Mesenchymal stem cell (in vitro differentiated cells and primary cell): ENCODE data around the gene GJE1.
"Not testable (repeated sequence)": the region's sequence is repeated elsewhere in the genome, so short reads cannot be mapped to it uniquely, and the experiment has no call there.

Source experiments
- DNase-seq: peaks from one replicate; pipeline ENCODE4 v3.0.0-alpha.2; 2013
- H2AFZ ChIP-seq: one replicate; pipeline ENCODE4 v1.6.1; 2013; ENCODE audit warnings: low read depth, mild to moderate bottlenecking, control low read depth, inconsistent platforms, low read length, moderate library complexity
- H2AK5ac ChIP-seq: 2 replicates; pipeline ENCODE4 v1.6.1; 2013; ENCODE audit warnings: low read length, moderate library complexity, mild to moderate bottlenecking, inconsistent platforms; ENCODE audit not compliant: severe bottlenecking
- H2BK120ac ChIP-seq: one replicate; pipeline ENCODE4 v1.6.1; 2013; ENCODE audit warnings: low read depth, mild to moderate bottlenecking, inconsistent platforms, low read length, moderate library complexity
- H2BK12ac ChIP-seq, 2 experiments: one replicate each; pipeline ENCODE4 v1.6.1; 2013; ENCODE audit warnings: inconsistent platforms in 2 of 2, low read length in 2 of 2, mild to moderate bottlenecking in 2 of 2, moderate library complexity in 2 of 2, control low read depth in 1 of 2
- H2BK15ac ChIP-seq: one replicate; pipeline ENCODE4 v1.6.1; 2013; ENCODE audit warnings: mild to moderate bottlenecking, low read depth, inconsistent platforms; ENCODE audit not compliant: poor library complexity, severe bottlenecking
- H2BK5ac ChIP-seq: 2 replicates; pipeline ENCODE4 v1.6.1; 2013; ENCODE audit warnings: low read depth, mild to moderate bottlenecking, low read length, control low read depth, inconsistent platforms; ENCODE audit not compliant: poor library complexity, severe bottlenecking
- H3K14ac ChIP-seq, 2 experiments: one replicate each; pipeline ENCODE4 v1.6.1; 2013; ENCODE audit warnings: inconsistent platforms in 2 of 2, low read length in 2 of 2, control low read depth in 1 of 2, mild to moderate bottlenecking in 1 of 2, moderate library complexity in 1 of 2
- H3K18ac ChIP-seq, 2 experiments: one replicate each; pipeline ENCODE4 v1.6.1; 2013; ENCODE audit warnings: inconsistent platforms in 2 of 2, low read length in 2 of 2, control low read depth in 1 of 2, low read depth in 1 of 2, mild to moderate bottlenecking in 1 of 2
- H3K23ac ChIP-seq, 2 experiments: one replicate each; pipeline ENCODE4 v1.6.1; 2013; ENCODE audit warnings: inconsistent platforms in 2 of 2, low read length in 2 of 2, mild to moderate bottlenecking in 2 of 2, moderate library complexity in 2 of 2, control low read depth in 1 of 2
- H3K27ac ChIP-seq: 2 replicates; pipeline ENCODE4 v1.5.1; 2013; ENCODE audit warnings: mild to moderate bottlenecking, moderate library complexity, low read length, control low read depth, inconsistent platforms; ENCODE audit not compliant: poor library complexity, severe bottlenecking
- H3K27me3 ChIP-seq, 2 experiments: 2 replicates each; pipeline versions ENCODE4 v1.6.1 to v1.7.0; 2013; ENCODE audit warnings: low read length in 2 of 2, mild to moderate bottlenecking in 2 of 2, moderate library complexity in 2 of 2, control low read depth in 1 of 2, inconsistent platforms in 1 of 2; ENCODE audit not compliant: control insufficient read depth in 1 of 2, insufficient read depth in 1 of 2
- H3K36me3 ChIP-seq, 2 experiments: 2 replicates each; pipeline versions ENCODE4 v1.6.1 to v1.7.0; 2013; ENCODE audit warnings: low read length in 2 of 2, control low read depth in 1 of 2, inconsistent platforms in 1 of 2, low read depth in 1 of 2, mild to moderate bottlenecking in 1 of 2; ENCODE audit not compliant: insufficient read depth in 2 of 2, control insufficient read depth in 1 of 2
- H3K4ac ChIP-seq, 2 experiments: one replicate each; pipeline ENCODE4 v1.6.1; 2013; ENCODE audit warnings: inconsistent platforms in 2 of 2, low read length in 2 of 2, mild to moderate bottlenecking in 2 of 2, moderate library complexity in 2 of 2, control low read depth in 1 of 2, low read depth in 1 of 2
- H3K4me1 ChIP-seq: 2 replicates; pipeline ENCODE4 v1.6.1; 2013; ENCODE audit warnings: low read depth, low read length, control low read depth; ENCODE audit not compliant: control insufficient read depth, insufficient read depth
- H3K4me2 ChIP-seq: 2 replicates; pipeline ENCODE4 v1.6.1; 2013; ENCODE audit warnings: low read length, mild to moderate bottlenecking, inconsistent platforms; ENCODE audit not compliant: poor library complexity, severe bottlenecking
- H3K4me3 ChIP-seq, 2 experiments: 2 replicates each; pipeline versions ENCODE4 v1.5.1 to v1.7.0; 2013; ENCODE audit warnings: low read length in 2 of 2, mild to moderate bottlenecking in 2 of 2, control low read depth in 1 of 2, low read depth in 1 of 2; ENCODE audit not compliant: insufficient read depth in 1 of 2
- H3K79me1 ChIP-seq: replicated peaks from 2 replicates; pipeline ENCODE4 v1.6.1; 2013; ENCODE audit warnings: mild to moderate bottlenecking, control low read depth, low read length, inconsistent platforms; ENCODE audit not compliant: poor library complexity, severe bottlenecking
- H3K9ac ChIP-seq: 2 replicates; pipeline ENCODE4 v1.7.0; 2013; ENCODE audit warnings: mild to moderate bottlenecking, low read length, moderate library complexity
- H3K9me3 ChIP-seq: 2 replicates; pipeline ENCODE4 v1.7.0; 2013; ENCODE audit warnings: mild to moderate bottlenecking, low read length; ENCODE audit not compliant: control insufficient read depth
- H4K8ac ChIP-seq: one replicate; pipeline ENCODE4 v1.6.1; 2013; ENCODE audit warnings: inconsistent platforms, mild to moderate bottlenecking, low read length, moderate library complexity
- H4K91ac ChIP-seq: one replicate; pipeline ENCODE4 v1.6.1; 2013; ENCODE audit warnings: mild to moderate bottlenecking, low read length, inconsistent platforms
- WGBS: methylation state at CpG from one replicate; pipeline ENCODE4 v1.1.7; 2013; ENCODE audit warnings: mixed read lengths; 5-methylcytosine and 5-hydroxymethylcytosine counted together

The GJE1 gene

DNA sequence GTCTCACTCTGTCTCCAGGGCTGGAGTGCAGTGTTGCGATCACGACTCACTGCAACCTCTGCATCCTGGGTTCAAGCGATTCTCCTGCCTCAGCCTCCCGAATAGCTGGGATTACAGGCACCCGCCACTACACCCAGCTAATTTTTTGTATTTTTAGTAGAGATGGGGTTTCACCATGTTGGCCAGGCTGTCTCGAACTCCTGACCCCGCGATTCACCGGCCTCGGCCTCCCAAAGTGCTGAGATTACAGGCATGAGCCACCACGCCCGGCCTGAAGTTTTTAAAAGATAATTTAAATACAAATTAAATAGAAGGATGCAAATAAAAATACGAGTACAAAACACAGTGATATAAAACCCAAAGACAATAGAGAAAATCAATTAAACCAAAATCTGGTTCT is 8.8 kb downstream of the GJE1 start:
- H3K4me3 ChIP-seq, H3K27me3 ChIP-seq, H3K9ac ChIP-seq, H2BK12ac ChIP-seq, H3K14ac ChIP-seq, H3K18ac ChIP-seq, H3K4ac ChIP-seq, H3K27ac ChIP-seq, H3K9me3 ChIP-seq, H3K23ac ChIP-seq, H4K8ac ChIP-seq, H3K4me1 ChIP-seq, H3K79me1 ChIP-seq, H2BK5ac ChIP-seq, DNase-seq, H3K36me3 ChIP-seq, H2AK5ac ChIP-seq, H4K91ac ChIP-seq, H2AFZ ChIP-seq, H3K4me2 ChIP-seq, H2BK15ac ChIP-seq, H2BK120ac ChIP-seq: not testable (repeated sequence)
- WGBS, result 100% methylated on average over 3 of the region's 13 CpGs

DNA sequence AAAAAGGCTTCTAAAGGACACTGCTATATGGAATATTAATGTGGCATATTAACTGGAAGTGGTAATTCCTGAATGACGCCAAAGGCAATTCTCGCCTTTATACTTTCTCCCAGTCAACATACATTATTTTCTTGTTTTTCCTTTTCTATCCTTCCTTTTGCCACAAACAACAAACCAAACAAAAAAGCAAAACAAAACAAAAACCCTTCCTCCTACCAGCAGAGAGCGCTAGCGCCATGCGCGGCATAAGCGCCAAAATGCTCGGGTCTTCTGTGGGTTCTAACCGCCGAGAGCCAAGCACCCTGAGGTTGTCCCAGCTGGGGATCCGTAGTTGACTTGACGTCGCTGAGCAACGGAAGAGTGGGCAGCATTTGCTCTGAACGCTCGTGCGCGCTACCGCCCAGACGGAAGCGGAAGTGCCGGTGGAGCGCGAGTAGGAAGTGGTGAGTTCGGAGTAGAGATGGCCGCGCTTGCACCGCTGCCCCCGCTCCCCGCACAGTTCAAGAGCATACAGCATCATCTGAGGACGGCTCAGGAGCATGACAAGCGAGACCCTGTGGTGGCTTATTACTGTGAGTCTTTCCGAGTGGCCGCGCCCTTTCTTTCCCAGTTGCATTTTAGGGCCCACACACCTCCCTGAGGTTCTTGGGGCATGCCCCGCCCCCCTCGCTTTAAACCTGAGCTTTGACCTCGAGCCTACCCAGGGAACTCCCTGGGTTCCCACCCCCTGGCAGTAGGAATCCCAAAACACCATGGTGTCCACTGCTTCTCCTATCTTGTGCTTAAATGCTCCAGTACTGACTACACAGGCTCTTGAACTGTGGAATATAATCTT is 14.3 kb downstream of the GJE1 start, which contains the start of the genes NMBR and VTA1:
NMBR (minus strand) TSS at position 295 of the 835 bp plus-strand sequence. CDS start 58,464 bp downstream, outside the sequence.
VTA1 (plus strand) TSS at position 436 of the 835 bp plus-strand sequence; CDS start at position 461, 25 bp downstream.
- Histone ChIP-seq H3K27me3 (no peaks in the 10 kb centered on the region), H4K8ac (peak within 1 kb of the TSS; percentile 83), H3K4me1 (no peaks in the 10 kb centered on the region), H2BK120ac (no peak within 1 kb of the TSS), H3K79me1 (peaks cover 3% of the 10 kb centered on the region), H2BK12ac (no peak within 1 kb of the TSS), H3K4me3 (peak within 1 kb of the TSS; percentile 81 to 95), H2BK5ac (no peak within 1 kb of the TSS), H3K14ac (no peak within 1 kb of the TSS), H3K9ac (peak within 1 kb of the TSS; percentile 95), H3K36me3 (peaks cover 0 to 2% of the 10 kb centered on the region in 2 experiments), H2AK5ac (peak within 1 kb of the TSS; percentile 10), H2AFZ (peak within 1 kb of the TSS; percentile 55), H3K18ac (peak within 1 kb of the TSS; percentile 37 to 44), H2BK15ac (no peak within 1 kb of the TSS), H3K23ac (no peak within 1 kb of the TSS), H3K4ac (peak within 1 kb of the TSS; percentile 5 to 63), H3K27ac (peak within 1 kb of the TSS; percentile 26), H3K9me3 (no peaks in the 10 kb centered on the region), H4K91ac (no peak within 1 kb of the TSS), H3K4me2 (peak within 1 kb of the TSS; percentile 80)
- WGBS, result under 1% methylated on average over 38 of the region's 38 CpGs
- DNase-seq, result peak; percentile 99

DNA sequence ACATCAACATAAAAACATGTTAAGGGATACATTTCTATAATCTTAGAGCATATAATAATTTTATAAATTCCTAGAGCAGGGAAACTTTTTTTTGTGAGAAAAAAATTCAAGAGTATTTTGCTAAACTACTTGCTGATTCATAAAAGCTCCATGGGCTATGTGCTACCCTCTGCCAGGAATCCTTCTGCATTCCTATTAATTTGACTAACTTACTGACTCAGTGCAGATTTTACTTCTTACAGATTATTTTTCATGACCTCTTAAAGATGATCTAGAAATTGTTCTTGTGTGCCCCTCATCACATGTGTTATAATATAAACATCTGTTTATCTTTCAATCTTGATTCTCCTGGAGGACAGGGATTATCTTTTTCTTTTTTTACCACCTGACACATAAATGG is 20.0 kb downstream of the GJE1 start:
- Histone ChIP-seq H3K4me3 (peak overlapping the region in 1 of 2 experiments; percentile 16), H3K4ac (no peak overlapping the region), H3K27ac (no peak overlapping the region), H3K4me2 (no peak overlapping the region), H3K4me1 (no peaks in the 10 kb centered on the region), H3K27me3 (no peaks in the 10 kb centered on the region), H2BK15ac (no peak overlapping the region), H3K79me1 (peaks cover 3% of the 10 kb centered on the region), H3K14ac (no peak overlapping the region), H4K91ac (no peak overlapping the region), H4K8ac (no peak overlapping the region), H3K36me3 (peaks cover 0 to 2% of the 10 kb centered on the region in 2 experiments), H3K9ac (peak overlapping the region; percentile 77), H2AFZ (no peak overlapping the region), H3K18ac (no peak overlapping the region), H3K9me3 (no peaks in the 10 kb centered on the region), H3K23ac (no peak overlapping the region), H2BK120ac (no peak overlapping the region), H2AK5ac (no peak overlapping the region), H2BK5ac (no peak overlapping the region), H2BK12ac (no peak overlapping the region)
- DNase-seq, result peak; percentile 18

DNA sequence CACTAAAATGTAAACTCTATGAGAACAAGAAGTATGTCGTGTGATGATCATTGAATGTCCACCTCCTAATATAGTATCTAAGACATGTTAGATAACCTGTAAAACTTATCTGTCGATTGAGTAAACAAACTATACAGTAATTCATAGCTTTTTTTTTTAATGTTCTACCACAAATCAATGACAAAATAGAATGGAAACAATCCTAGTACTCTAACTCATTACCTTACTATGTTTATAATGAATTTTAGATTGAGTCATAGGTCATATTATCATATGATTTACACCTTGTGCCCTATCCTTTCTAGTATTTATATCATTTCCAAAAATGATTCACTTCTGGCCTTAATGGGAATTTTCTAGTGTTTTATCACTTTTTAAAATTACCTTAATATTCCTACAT is 20.5 kb downstream of the GJE1 start:
- Histone ChIP-seq H3K4me1 (no peaks in the 10 kb centered on the region), H3K14ac (no peak overlapping the region), H4K8ac (no peak overlapping the region), H3K27ac (no peak overlapping the region), H3K36me3 (peaks cover 0 to 2% of the 10 kb centered on the region in 2 experiments), H3K4me3 (peak overlapping the region in 1 of 2 experiments; percentile 16), H4K91ac (no peak overlapping the region), H2AK5ac (no peak overlapping the region), H2BK120ac (no peak overlapping the region), H2BK12ac (no peak overlapping the region), H3K9me3 (no peaks in the 10 kb centered on the region), H3K23ac (no peak overlapping the region), H2AFZ (no peak overlapping the region), H3K18ac (no peak overlapping the region), H3K4ac (no peak overlapping the region), H3K79me1 (peaks cover 3% of the 10 kb centered on the region), H3K9ac (peak overlapping the region; percentile 77), H3K27me3 (no peaks in the 10 kb centered on the region), H2BK15ac (no peak overlapping the region), H3K4me2 (no peak overlapping the region), H2BK5ac (no peak overlapping the region)
- DNase-seq, result no peak
- no CpG with 5 or more reads among the region's 2 CpGs for WGBS
